PC-3 (cell line): ENCODE results near the gene DMBX1. TPM values are rescaled to one million over a fixed set of nuclear protein-coding genes. Genes with fewer than 3 reads are reported as not detected.

ENCODE experiments used
- ATAC-seq: fragments of 200-7000 bp; cut with Tn5 transposase; 2 replicates; pipeline ENCODE4 v1.9.1; 2020; ENCODE audit warnings: mild to moderate bottlenecking, moderate library complexity
- BruUV-seq: library from RNA; stranded (reverse); fragments of 400-500 nt; replicated peaks from 2 replicates; lab custom pipeline; 2021; lab: Mats Ljungman, UMichigan
- CTCF ChIA-PET: fragments of 300-600 bp; sonication (Branson Sonifier 250); formaldehyde crosslinking; loops from one replicate; lab custom pipeline; 2022; ENCODE audit warnings: antibody characterized with exemption; lab: Charles Lee
- POLR2A ChIA-PET: fragments of 300-600 bp; sonication (Branson Sonifier 250); formaldehyde crosslinking; loops from one replicate; lab custom pipeline; 2022; ENCODE audit warnings: antibody characterized with exemption; ENCODE audit not compliant: unreplicated experiment; lab: Charles Lee
- DNase-seq: peaks from one replicate; pipeline ENCODE4 v3.0.0-alpha.2; 2015
- H2AFZ ChIP-seq: fragments of 300-600 bp; sonication (generic); 2 replicates; pipeline ENCODE4 v1.6.0; 2016; ENCODE audit warnings: antibody characterized with exemption, low read length
- H3F3A ChIP-seq: fragments of 300-600 bp; sonication (generic); one replicate; pipeline ENCODE4 v1.6.0; 2017; ENCODE audit warnings: antibody characterized with exemption, low read length, control low read depth, mild to moderate bottlenecking; ENCODE audit not compliant: unreplicated experiment
- H3K27ac ChIP-seq: fragments of 300-600 bp; sonication (generic); 2 replicates; pipeline ENCODE4 v1.5.1; 2016; ENCODE audit warnings: mild to moderate bottlenecking, low read length
- H3K27me3 ChIP-seq: fragments of 300-600 bp; sonication (generic); 2 replicates; pipeline ENCODE4 v1.6.1; 2016; ENCODE audit warnings: low read length, mixed read lengths
- H3K36me3 ChIP-seq: fragments of 300-600 bp; sonication (generic); 2 replicates; pipeline ENCODE4 v1.6.1; 2016; ENCODE audit warnings: low read depth, mixed run types, low read length, mixed read lengths
- H3K4me1 ChIP-seq: fragments of 300-600 bp; sonication (generic); 2 replicates; pipeline ENCODE4 v1.5.1; 2016; ENCODE audit warnings: low read length; ENCODE audit not compliant: insufficient read depth
- H3K4me2 ChIP-seq: fragments of 300-600 bp; sonication (generic); 2 replicates; pipeline ENCODE4 v1.6.0; 2016; ENCODE audit warnings: low read length
- H3K4me3 ChIP-seq: fragments of 300-600 bp; sonication (generic); 2 replicates; pipeline ENCODE4 v1.5.1; 2016; ENCODE audit warnings: mild to moderate bottlenecking, low read length, mixed read lengths
- H3K79me2 ChIP-seq: fragments of 300-600 bp; sonication (generic); 2 replicates; pipeline ENCODE4 v1.6.1; 2017; ENCODE audit warnings: low read length, mixed read lengths
- H3K9ac ChIP-seq: fragments of 300-600 bp; sonication (generic); 2 replicates; pipeline ENCODE4 v1.6.0; 2016; ENCODE audit warnings: mild to moderate bottlenecking, low read length
- H3K9me2 ChIP-seq: fragments of 300-600 bp; sonication (generic); replicated peaks from 2 replicates; pipeline ENCODE4 v1.6.1; 2016; ENCODE audit warnings: mixed run types, low read length, mixed read lengths
- H3K9me3 ChIP-seq: fragments of 300-600 bp; sonication (generic); 2 replicates; pipeline ENCODE4 v1.6.1; 2016; ENCODE audit warnings: low read length, mixed read lengths
- H4K20me1 ChIP-seq: fragments of 300-600 bp; sonication (generic); 2 replicates; pipeline ENCODE4 v1.6.1; 2016; ENCODE audit warnings: low read length, mixed read lengths
- EZH2 ChIP-seq: fragments of 300-600 bp; sonication (generic); IDR thresholded peaks from one replicate; pipeline ENCODE4 v1.6.1; 2017; ENCODE audit warnings: antibody characterized with exemption, mild to moderate bottlenecking, low read length; ENCODE audit not compliant: unreplicated experiment
- EZH2phosphoT487 ChIP-seq: fragments of 300-600 bp; sonication (generic); IDR thresholded peaks from 2 replicates; pipeline ENCODE4 v1.6.1; 2018; ENCODE audit warnings: mild to moderate bottlenecking, antibody characterized with exemption, low read length, borderline replicate concordance
- intact Hi-C: fragments of 100-400 bp; cut with micrococcal nuclease; formaldehyde crosslinking; loops from 2 replicates; pipeline ENCODE4 v1.9.0; 2023
- total RNA-seq: library from RNA; depleted of rRNA; stranded (reverse); fragments of >200 nt; gene quantifications from 2 replicates; pipeline ENCODE4 v1.2.3, GENCODE V29; 2014
- TF ChIP-seq, protein P1 (sequence below): fragments of 300-600 bp; sonication (generic); conservative IDR thresholded peaks from 2 replicates; pipeline ENCODE4 v1.5.1; 2017; ENCODE audit warnings: antibody characterized with exemption, low read depth, mild to moderate bottlenecking, low read length

The DMBX1 gene
- total RNA-seq, 1 experiment from 2014 or later: 2.4 TPM

DNA sequence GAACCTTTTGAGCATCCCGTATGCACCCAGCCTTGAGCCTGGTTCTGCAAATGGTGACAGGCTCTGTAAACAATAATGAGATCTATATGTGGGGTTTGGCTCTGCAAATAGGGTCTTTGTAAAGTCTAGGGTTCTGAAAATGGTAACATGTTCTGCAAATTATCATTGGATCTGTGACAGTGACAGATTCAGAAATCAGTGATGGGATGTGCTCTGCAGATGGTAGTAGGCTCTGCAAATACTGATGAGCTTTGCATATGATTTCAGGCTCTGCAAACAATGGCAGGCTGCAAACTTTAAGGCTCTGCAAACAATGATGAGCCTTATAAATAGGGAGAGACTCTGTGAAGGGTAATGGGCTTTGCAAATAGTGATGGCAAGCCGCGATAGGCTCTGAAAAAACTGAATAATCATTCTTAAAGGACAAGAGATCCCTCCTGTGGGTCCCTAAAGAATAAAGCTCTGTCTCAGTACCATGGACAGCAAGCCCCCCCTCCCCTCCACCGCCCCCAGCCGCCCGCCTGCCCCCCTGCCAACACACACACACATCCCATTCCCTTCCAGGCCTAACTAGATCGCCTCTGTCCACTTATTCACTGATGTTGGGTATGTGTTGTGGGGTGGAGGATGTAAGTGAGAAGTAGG lies 17.7 kb upstream of the DMBX1 start:
- Histone ChIP-seq H3K9me2 (no peaks in the 10 kb centered on the region), H3K4me2 (no peak overlapping the region), H4K20me1 (no peaks in the 10 kb centered on the region), H3K4me3 (no peak overlapping the region), H3K27me3 (no peaks in the 10 kb centered on the region), H3K27ac (no peak overlapping the region), H3K36me3 (no peaks in the 10 kb centered on the region), H3K9ac (no peak overlapping the region), H3K79me2 (no peaks in the 10 kb centered on the region), H3F3A (no peaks in the 10 kb centered on the region), H2AFZ (no peak overlapping the region), H3K9me3 (no peaks in the 10 kb centered on the region), H3K4me1 (no peaks in the 10 kb centered on the region)
- no TSS peak for BruUV-seq
- no peak for DNase-seq
- intact Hi-C loops: no loop called here
- POLR2A ChIA-PET: no interaction called here
- CTCF ChIA-PET: no interaction called here
- no peak for ATAC-seq
- TF ChIP-seq, protein P1, sequence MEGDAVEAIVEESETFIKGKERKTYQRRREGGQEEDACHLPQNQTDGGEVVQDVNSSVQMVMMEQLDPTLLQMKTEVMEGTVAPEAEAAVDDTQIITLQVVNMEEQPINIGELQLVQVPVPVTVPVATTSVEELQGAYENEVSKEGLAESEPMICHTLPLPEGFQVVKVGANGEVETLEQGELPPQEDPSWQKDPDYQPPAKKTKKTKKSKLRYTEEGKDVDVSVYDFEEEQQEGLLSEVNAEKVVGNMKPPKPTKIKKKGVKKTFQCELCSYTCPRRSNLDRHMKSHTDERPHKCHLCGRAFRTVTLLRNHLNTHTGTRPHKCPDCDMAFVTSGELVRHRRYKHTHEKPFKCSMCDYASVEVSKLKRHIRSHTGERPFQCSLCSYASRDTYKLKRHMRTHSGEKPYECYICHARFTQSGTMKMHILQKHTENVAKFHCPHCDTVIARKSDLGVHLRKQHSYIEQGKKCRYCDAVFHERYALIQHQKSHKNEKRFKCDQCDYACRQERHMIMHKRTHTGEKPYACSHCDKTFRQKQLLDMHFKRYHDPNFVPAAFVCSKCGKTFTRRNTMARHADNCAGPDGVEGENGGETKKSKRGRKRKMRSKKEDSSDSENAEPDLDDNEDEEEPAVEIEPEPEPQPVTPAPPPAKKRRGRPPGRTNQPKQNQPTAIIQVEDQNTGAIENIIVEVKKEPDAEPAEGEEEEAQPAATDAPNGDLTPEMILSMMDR: no peak
- TF ChIP-seq EZH2 (no peak), EZH2phosphoT487 (no peak)

DNA sequence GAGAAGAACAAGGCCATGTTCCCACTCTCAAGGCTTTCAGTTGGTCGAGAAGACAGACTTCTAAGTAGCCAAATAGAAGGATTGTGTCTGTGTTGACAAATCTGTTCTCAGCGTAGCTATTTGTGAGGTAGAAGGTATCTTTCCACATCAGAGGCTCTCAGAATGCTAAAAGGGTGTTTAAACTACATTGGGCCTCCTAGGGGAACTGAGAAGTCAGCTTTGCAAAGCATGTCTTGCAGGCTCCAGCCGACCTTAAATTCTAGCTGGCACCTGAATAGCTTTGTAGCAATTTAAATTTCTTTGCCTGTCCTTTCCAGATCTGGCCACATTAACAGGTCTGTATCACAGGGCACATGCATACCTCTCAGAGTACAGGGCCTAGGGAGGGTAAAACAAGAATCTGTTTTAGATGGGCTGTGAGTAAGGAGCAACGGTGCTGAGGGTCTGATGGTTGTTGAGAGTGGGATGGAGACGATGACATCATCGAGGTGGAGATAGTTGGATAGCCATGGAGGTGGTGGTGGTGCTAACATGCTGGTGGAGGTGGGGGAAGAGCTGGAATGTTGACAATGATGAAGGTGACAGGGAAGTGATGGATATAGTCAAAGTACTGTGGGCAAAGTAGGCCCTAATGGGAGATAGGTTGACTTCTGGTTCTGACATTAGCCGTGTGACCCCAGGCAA lies 17.0 kb upstream of the DMBX1 start:
- ATAC-seq: no peak
- Histone ChIP-seq H3K79me2 (no peaks in the 10 kb centered on the region), H3K4me1 (no peaks in the 10 kb centered on the region), H2AFZ (no peak overlapping the region), H3K27me3 (no peaks in the 10 kb centered on the region), H3K9me3 (no peaks in the 10 kb centered on the region), H3F3A (no peaks in the 10 kb centered on the region), H3K27ac (no peak overlapping the region), H4K20me1 (no peaks in the 10 kb centered on the region), H3K9me2 (no peaks in the 10 kb centered on the region), H3K4me3 (no peak overlapping the region), H3K9ac (no peak overlapping the region), H3K36me3 (no peaks in the 10 kb centered on the region), H3K4me2 (no peak overlapping the region)
- POLR2A ChIA-PET: no interaction called here
- BruUV-seq: no TSS peak
- CTCF ChIA-PET: no interaction called here
- intact Hi-C loops: no loop called here
- TF ChIP-seq, protein P1: no peak
- TF ChIP-seq EZH2phosphoT487 (no peak), EZH2 (no peak)
- DNase-seq: no peak

DNA sequence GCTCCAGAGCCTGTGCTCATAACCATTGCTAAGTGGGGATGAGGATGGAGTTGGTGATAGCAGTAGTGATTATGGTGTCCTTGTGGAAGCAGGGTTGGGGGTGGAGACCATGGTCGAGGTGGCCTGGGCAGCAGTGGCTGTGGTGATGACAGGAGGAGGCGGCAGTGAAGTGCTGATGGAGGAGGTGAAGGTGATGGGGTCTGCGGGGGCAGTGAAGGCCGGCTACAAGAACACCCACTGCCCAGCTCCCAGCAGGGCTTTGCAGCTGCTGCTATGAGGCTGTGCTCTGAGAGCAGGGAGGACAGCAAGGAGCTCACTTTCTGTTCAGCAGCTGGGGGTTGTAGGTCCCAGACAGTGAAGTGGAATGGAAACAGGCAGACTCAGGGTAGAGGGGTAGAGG lies 15.6 kb upstream of the DMBX1 start:
- H3K4me2 ChIP-seq: no peak overlapping the region
- no peak for ATAC-seq
- ChIA-PET CTCF (interaction anchor here (1.0 kb wide), 1 partner anchor 27 kb away, joined by 3 read pairs; no protein-coding TSS in a partner anchor), POLR2A (no interaction called here)
- H3K9ac ChIP-seq: no peak overlapping the region
- no peak for TF ChIP-seq EZH2
- TF ChIP-seq EZH2phosphoT487: no peak
- TF ChIP-seq, protein P1: no peak
- no peaks in the 10 kb centered on the region for H3K4me1 ChIP-seq
- no peak overlapping the region for H2AFZ ChIP-seq
- no peak overlapping the region for H3K4me3 ChIP-seq
- H3K79me2 ChIP-seq: no peaks in the 10 kb centered on the region
- no peaks in the 10 kb centered on the region for H3K9me2 ChIP-seq
- intact Hi-C loops: no loop called here
- H3K36me3 ChIP-seq: no peaks in the 10 kb centered on the region
- no peaks in the 10 kb centered on the region for H3K27me3 ChIP-seq
- no TSS peak for BruUV-seq
- H3K27ac ChIP-seq: no peak overlapping the region
- H3F3A ChIP-seq: no peaks in the 10 kb centered on the region
- no peaks in the 10 kb centered on the region for H4K20me1 ChIP-seq
- DNase-seq: no peak
- H3K9me3 ChIP-seq: no peaks in the 10 kb centered on the region
